GM19328 (cell line): ENCODE data around the gene MAPK8.
A peak's percentile ranks its signal among the peaks of the same experiment; 100 is the strongest.
"Not testable (repeated sequence)": the region's sequence is repeated elsewhere in the genome, so short reads cannot be mapped to it uniquely, and the experiment has no call there.

Experiments used
- ATAC-seq: cut with Tn5 transposase; IDR thresholded peaks from one replicate; pipeline ENCODE4 v1.9.1; 2021; ENCODE audit warnings: mild to moderate bottlenecking, moderate library complexity; ENCODE audit not compliant: unreplicated experiment

The MAPK8 gene

GRCh38 chr10:48306265-48306869 lies at the start of gene MAPK8:
TSS of gene MAPK8 (plus strand) at chr10:48306677. CDS start at chr10:48401661, 94,984 bp downstream.
- ATAC-seq, result peak; percentile 83

GRCh38 chr10:48257407-48257961 lies 49.0 kb upstream of the MAPK8 start:
- no peak for ATAC-seq

- ATAC-seq, result no peak
Measured at GRCh38 chr10:48258105-48258504, 48.4 kb upstream of the MAPK8 start.

GRCh38 chr10:48266528-48266927 lies 39.9 kb upstream of the MAPK8 start:
- ATAC-seq, result no peak

GRCh38 chr10:48271047-48271730 lies 35.3 kb upstream of the MAPK8 start:
- no peak for ATAC-seq

GRCh38 chr10:48272682-48273081 lies 33.8 kb upstream of the MAPK8 start:
- ATAC-seq, result no peak

DNA sequence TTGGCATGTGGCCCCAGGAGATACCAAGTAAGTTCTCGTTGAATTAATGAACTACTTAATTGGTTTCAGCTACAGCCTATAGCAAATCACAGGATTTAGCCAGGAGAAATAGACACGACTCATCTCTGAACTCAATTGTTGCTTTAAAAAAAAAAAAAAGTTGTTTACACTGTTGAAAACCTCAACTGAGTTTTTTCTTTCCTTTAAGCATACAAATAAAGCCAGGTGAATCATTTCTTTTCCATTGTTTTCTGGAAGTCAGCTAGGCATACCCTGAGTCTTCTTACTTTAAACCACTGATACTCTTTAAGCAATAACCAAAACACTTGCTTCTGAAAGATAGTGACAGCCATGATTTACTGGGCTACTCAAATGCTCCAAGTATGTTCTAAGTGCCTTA lies 32.7 kb upstream of the MAPK8 start:
- no peak for ATAC-seq

DNA sequence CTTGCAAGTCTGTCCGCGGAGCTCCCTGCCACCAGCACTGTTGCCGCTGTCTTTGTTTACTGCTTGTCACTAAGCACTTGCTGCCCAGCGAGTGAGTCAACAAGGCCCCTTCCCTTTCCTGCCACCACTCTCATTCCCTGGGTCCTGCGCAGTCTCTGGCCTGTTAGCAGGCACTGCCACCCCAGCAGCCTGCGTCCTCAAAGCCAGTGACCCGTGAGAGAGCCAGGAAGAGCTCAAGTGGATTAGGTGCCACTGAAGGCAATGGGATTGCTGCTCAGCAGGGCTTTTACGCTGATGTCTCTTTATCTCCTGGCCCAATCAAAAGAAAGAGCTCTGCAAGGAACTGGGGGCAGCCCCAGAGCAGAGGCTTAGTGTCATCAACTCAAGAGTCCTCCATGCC lies 31.8 kb upstream of the MAPK8 start, which contains the start of gene FRMPD2:
Gene FRMPD2, minus strand, starts transcription at position 61 of the 400 bp plus-strand sequence. CDS start 129 bp downstream, outside the sequence.
- no peak for ATAC-seq

DNA sequence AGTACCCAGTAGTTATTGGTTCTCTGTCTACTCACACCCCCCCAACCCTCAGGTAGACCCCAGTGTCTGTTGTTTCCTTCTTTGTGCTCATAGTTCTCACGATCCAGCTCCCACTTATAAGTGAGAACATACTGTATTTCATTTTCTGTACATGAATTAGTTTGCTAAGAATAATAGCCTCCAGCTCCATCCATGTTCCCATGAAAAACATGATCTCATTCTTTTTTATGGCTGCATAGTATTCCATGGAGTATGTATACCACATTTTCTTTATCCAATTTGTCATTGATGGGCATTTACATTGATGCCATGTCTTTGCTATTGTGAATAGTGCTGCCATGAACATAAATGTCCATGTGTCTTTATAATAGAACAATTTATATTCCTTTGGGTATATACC lies 29.4 kb upstream of the MAPK8 start:
- no peak for ATAC-seq

- peak; percentile 85 for ATAC-seq
Measured at GRCh38 chr10:48279081-48279751, 27.3 kb upstream of the MAPK8 start.

- ATAC-seq, result not testable (repeated sequence)
Measured at GRCh38 chr10:48281697-48282096, 24.8 kb upstream of the MAPK8 start.

GRCh38 chr10:48282829-48283228 lies 23.6 kb upstream of the MAPK8 start:
- peak; percentile 62 for ATAC-seq

GRCh38 chr10:48284002-48284546 lies 22.4 kb upstream of the MAPK8 start:
- ATAC-seq, result no peak

- ATAC-seq, result no peak
Measured at GRCh38 chr10:48284811-48285210, 21.7 kb upstream of the MAPK8 start.

DNA sequence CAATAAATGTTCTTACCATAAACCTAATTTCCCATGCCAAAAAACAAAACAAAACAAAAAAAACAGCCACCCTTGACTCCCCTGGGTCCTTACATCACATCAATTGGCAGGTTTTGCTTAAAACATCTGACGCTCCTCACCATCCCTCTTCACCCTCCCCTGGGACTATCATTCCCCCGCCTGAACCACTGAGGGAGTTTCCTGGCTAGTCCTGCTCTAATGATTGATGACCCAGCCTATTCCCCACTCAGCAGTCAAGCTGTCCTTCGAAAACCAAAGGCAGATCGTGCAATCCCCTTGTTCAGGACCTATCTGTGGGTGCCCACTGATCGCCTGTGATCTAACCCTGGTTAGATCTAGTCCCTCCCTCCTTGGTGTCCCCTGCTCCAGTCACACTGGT lies 20.8 kb upstream of the MAPK8 start:
- no peak for ATAC-seq

- no peak for ATAC-seq
Measured at GRCh38 chr10:48286356-48286755, 20.1 kb upstream of the MAPK8 start.

DNA sequence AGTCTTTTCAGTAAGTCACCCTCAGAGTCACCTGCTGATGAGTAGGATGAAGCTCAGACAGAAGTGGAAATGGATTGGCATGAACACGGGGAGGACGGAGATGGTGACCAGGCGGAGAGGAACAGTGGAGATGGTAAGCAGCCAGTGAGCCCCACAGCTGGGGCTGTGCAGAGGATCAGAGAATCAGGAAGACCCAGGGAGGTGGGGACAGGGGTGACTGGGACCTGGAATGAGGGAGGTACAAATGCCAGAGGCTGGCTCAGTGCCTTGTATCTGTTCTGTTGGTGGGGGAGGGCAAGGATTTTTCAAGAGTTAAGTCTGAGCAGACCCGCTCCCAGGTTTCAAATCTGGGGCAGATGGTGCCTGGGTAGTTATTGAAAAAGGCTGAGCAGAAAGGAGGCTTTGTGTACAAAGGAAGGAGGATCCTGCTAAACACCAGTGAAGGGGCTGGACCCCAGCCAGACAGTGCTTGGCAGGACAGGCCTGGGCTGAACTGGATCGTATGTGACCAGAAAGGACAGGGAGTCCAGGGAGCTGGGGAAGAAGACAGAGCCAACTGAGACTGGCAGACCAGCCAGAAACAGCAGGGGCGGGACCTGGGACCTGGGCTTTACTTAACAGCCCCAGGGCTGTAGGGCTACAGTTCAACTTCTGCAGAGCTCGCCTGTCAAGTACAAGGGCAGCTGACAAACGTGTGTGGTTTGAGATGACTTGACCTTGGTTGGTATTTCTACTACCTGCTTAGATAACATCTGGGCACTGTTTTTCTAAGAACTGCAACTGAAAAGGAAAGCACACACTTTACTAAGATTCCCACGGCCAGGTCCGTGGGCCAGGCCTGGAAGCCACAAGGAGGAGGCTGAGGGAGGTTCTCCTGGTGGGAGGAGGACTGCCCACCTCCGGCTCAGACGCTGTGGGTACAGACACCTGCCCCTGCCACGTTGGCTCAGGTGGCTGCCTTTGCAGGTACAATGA lies 18.8 kb upstream of the MAPK8 start:
- ATAC-seq, result no peak

DNA sequence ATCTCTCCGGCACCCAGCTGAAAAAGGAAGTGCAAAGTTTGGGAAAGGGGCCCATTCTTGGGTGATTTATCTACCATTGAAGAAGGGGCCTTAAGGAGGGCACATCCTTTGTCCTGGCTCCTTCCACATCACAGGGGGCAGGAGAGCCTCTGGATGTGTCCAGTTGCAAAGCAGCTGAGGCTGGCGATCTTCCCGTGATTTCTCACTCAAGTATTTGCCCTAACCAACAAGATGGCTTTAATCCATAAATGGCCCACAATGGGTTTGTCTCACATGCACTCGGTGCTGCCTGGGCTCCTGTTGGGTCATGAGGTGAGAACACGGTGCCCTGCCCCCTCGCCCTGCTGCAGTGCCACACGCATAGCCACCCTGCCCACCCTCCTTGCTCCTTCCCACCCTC lies 17.8 kb upstream of the MAPK8 start:
- ATAC-seq, result no peak

DNA sequence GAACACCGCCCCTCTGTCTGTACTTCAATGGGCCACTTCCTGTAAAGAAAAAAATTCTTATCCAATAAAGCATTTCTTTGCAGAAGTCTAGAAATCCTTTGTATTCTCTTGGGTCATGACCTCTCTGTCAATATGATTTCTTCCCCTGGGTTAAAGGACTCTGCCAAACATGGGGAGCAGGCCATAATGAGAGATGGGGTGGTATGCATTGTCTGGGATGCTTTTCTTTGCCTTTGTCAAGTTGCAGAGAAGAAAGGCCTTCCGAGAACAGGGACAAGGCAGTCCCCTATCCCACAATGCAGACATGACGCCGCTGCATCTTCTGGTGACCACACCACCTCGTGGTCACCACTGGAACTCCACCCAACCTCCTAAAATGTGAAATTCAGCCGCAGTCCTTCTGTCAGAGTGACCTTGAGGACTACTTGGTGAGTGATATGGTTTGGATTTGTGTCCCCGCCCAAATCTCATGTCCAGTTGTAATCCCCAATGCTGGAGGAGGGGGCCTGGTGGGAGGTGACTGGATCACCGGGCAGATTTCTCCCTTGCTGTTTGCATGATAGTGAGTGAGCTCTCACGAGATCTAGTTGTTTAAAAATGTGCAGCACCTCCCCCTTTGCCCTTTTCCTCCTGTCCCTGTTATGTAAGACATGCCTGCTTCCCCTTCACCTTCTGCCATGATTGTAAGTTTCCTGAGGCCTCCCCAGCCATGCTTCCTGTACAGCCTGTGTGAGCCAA lies 16.8 kb upstream of the MAPK8 start:
- no peak for ATAC-seq

DNA sequence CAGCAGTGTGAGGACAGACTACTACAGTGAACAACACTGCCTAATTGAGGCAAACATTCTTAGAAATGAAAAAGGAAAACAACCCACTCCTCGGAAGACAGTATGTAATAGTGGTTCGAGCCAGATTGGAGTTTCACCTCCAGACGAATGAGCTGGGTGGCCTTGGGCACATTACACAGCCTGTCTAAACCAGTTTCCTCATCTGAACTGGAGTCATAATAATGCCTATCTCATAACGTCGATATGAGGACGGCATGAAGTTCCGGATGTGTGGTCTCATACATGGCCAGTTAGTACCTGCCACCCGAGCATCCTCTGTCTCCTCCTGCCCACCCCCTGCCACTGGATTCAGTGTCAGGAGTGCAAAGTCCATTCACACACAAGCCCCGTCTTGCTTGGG lies 16.2 kb upstream of the MAPK8 start:
- ATAC-seq, result no peak
